IMR-90 (cell line): Measurements from ENCODE around the gene NDUFS7.

ENCODE experiments used
- MXI1 ChIP-seq: IDR thresholded peaks from 2 replicates; pipeline ENCODE4 v1.6.1; 2012; ENCODE audit warnings: low read depth, mild to moderate bottlenecking, low read length, moderate library complexity, borderline replicate concordance
- POLR2A ChIP-seq: IDR thresholded peaks from 2 replicates; pipeline ENCODE4 v1.6.1; 2012; ENCODE audit warnings: mild to moderate bottlenecking, low read depth, low read length
- SMC3 ChIP-seq: fragments of 150-350 bp; IDR thresholded peaks from 2 replicates; pipeline ENCODE4 v1.6.1; 2016; ENCODE audit warnings: low read depth, mild to moderate bottlenecking, antibody characterized with exemption, low read length, moderate library complexity
- TF ChIP-seq, protein P1 (sequence below): conservative IDR thresholded peaks from 2 replicates; pipeline ENCODE4 v1.5.1; 2012; ENCODE audit warnings: mild to moderate bottlenecking, low read depth, low read length, improper control_type of control experiment
- TF ChIP-seq, protein P2 (sequence below): fragments of 150-350 bp; IDR thresholded peaks from 2 replicates; pipeline ENCODE4 v1.6.1; 2017; ENCODE audit warnings: mild to moderate bottlenecking, antibody characterized with exemption, low read length, low read depth

- TF ChIP-seq, protein P1, sequence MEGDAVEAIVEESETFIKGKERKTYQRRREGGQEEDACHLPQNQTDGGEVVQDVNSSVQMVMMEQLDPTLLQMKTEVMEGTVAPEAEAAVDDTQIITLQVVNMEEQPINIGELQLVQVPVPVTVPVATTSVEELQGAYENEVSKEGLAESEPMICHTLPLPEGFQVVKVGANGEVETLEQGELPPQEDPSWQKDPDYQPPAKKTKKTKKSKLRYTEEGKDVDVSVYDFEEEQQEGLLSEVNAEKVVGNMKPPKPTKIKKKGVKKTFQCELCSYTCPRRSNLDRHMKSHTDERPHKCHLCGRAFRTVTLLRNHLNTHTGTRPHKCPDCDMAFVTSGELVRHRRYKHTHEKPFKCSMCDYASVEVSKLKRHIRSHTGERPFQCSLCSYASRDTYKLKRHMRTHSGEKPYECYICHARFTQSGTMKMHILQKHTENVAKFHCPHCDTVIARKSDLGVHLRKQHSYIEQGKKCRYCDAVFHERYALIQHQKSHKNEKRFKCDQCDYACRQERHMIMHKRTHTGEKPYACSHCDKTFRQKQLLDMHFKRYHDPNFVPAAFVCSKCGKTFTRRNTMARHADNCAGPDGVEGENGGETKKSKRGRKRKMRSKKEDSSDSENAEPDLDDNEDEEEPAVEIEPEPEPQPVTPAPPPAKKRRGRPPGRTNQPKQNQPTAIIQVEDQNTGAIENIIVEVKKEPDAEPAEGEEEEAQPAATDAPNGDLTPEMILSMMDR: no peak
- TF ChIP-seq POLR2A (no peak), SMC3 (no peak), MXI1 (no peak)
- TF ChIP-seq, protein P2, sequence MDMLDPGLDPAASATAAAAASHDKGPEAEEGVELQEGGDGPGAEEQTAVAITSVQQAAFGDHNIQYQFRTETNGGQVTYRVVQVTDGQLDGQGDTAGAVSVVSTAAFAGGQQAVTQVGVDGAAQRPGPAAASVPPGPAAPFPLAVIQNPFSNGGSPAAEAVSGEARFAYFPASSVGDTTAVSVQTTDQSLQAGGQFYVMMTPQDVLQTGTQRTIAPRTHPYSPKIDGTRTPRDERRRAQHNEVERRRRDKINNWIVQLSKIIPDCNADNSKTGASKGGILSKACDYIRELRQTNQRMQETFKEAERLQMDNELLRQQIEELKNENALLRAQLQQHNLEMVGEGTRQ: no peak
Measured at GRCh38 chr19:1384478-1385110, 887 bp downstream of the NDUFS7 start.
